ENCODE measurements around the gene TMEM161A.

DNA sequence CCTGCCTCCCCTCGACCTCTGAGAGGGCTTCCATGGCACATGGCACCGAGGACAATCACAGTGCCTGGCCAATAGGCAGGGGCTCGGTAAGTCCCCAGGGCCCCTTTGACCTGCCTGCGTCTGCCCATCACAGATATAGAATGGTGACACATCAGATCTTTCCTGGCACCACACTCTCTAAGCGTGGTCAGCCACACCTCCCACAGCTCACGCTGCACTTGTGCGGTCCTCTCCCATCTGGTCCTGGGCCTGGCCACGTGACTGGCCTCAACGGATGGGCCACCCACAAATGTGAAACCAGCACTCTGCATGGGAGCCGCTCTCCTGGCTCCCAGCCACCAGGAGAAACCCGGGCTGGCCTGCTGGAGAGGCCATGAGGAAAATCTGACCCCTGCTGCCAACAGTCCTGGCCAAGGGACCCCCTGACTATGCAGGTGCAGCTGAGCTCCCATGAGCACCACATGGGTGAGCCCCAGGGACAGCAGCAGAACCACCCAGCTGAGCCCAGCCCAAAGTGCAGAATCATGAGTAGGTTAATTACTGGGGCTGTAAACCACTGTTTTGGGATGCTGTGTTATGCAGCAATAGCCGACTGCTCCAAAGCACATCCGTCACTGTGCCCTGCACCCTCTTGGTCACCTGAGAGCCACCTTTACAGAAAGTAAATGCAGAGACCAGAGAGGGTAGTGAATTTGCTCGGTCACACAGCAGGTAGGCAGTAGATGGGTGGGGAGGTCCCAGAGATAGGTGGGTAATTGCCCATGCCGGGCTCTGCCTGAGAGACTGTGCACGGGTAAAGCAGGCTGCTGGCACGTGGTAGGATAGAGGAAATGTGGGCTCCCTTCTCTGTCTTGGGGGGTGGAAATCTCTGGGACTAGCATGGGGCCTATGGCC is 41.5 kb upstream of the TMEM161A start:
- TF ChIP-seq, protein P1, sequence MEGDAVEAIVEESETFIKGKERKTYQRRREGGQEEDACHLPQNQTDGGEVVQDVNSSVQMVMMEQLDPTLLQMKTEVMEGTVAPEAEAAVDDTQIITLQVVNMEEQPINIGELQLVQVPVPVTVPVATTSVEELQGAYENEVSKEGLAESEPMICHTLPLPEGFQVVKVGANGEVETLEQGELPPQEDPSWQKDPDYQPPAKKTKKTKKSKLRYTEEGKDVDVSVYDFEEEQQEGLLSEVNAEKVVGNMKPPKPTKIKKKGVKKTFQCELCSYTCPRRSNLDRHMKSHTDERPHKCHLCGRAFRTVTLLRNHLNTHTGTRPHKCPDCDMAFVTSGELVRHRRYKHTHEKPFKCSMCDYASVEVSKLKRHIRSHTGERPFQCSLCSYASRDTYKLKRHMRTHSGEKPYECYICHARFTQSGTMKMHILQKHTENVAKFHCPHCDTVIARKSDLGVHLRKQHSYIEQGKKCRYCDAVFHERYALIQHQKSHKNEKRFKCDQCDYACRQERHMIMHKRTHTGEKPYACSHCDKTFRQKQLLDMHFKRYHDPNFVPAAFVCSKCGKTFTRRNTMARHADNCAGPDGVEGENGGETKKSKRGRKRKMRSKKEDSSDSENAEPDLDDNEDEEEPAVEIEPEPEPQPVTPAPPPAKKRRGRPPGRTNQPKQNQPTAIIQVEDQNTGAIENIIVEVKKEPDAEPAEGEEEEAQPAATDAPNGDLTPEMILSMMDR (IDR thresholded peaks at IDR 0.05; ENCODE audit: low read depth, low read length) = no peak
- TF ChIP-seq EZH2phosphoT487 (IDR thresholded peaks at IDR 0.05; ENCODE audit: low read depth) = no peak

Measured in OCI-LY3 (cell line).